K562 (cell line): ENCODE data around the gene TFCP2.

ENCODE experiments used
- CREB1 ChIP-seq, 2 experiments: sonication (generic) in 1 of 2; formaldehyde crosslinking in 1 of 2; IDR thresholded peaks; 2 replicates each; pipeline versions ENCODE4 v1.6.1 to v1.8.0; 2012 to 2022; ENCODE audit warnings: inconsistent platforms in 1 of 2, mild to moderate bottlenecking in 1 of 2, missing genetic modification reagents in 1 of 2, moderate library complexity in 1 of 2
- FOXA1 ChIP-seq: fragments of 450-650 bp; IDR thresholded peaks from 2 replicates; pipeline ENCODE4 v1.6.1; 2016; ENCODE audit warnings: mild to moderate bottlenecking, borderline replicate concordance
- KHSRP ChIP-seq: fragments of 450-650 bp; IDR thresholded peaks from 2 replicates; pipeline ENCODE4 v1.6.1; 2017
- MLLT1 ChIP-seq, 2 experiments: fragments of 450-650 bp; IDR thresholded peaks; 2 replicates each; pipeline ENCODE4 v1.6.1; 2016
- POLR2A ChIP-seq: fragments of 450-650 bp; conservative IDR thresholded peaks from 2 replicates; pipeline ENCODE4 v1.6.1; 2016
- RBBP5 ChIP-seq: fragments of 200-600 bp; sonication (generic); IDR thresholded peaks from 2 replicates; pipeline ENCODE4 v1.6.1; 2012; ENCODE audit warnings: borderline replicate concordance, mild to moderate bottlenecking, low read length, control low read depth, inconsistent platforms; ENCODE audit not compliant: insufficient read depth, poor library complexity, severe bottlenecking
- SETDB1 ChIP-seq: IDR thresholded peaks from one replicate; pipeline ENCODE4 v1.6.1; 2012; ENCODE audit warnings: low read length, control low read depth, inconsistent platforms
- SRF ChIP-seq, 2 experiments: fragments of 250-450, 450-650 bp in 1 of 2; sonication (Bioruptor Pico) in 1 of 2; sonication (generic) in 1 of 2; formaldehyde crosslinking; IDR thresholded peaks; 2 replicates each; pipeline versions ENCODE4 v1.5.0 to v1.5.1; 2020 to 2022; ENCODE audit warnings: mild to moderate bottlenecking in 1 of 2, missing genetic modification reagents in 1 of 2
- ZBTB33 ChIP-seq: sonication (generic); formaldehyde crosslinking; IDR thresholded peaks from 2 replicates; pipeline ENCODE4 v1.8.1; 2023; ENCODE audit warnings: mild to moderate bottlenecking, missing genetic modification reagents
- ZNF668 ChIP-seq: fragments of 250-450 bp; sonication (Bioruptor Pico); IDR thresholded peaks from 2 replicates; pipeline ENCODE4 v1.8.0; 2022; ENCODE audit warnings: mild to moderate bottlenecking, inconsistent platforms
- ZZZ3 ChIP-seq: fragments of 450-650 bp; IDR thresholded peaks from 2 replicates; pipeline ENCODE4 v1.6.1; 2016; ENCODE audit warnings: antibody characterized with exemption, mild to moderate bottlenecking, moderate library complexity
- TF ChIP-seq, protein P1 (sequence below), 2 experiments: fragments of 200-800 bp in 1 of 2; sonication (Bioruptor generic) in 1 of 2; sonication (generic) in 1 of 2; formaldehyde crosslinking in 1 of 2; IDR thresholded peaks in 1 of 2; conservative IDR thresholded peaks in 1 of 2; 2 replicates each; pipeline versions ENCODE4 v1.5.0 to v1.6.1; 2016 to 2020; ENCODE audit warnings: missing compliant biosample characterization in 1 of 2, missing genetic modification characterization in 1 of 2, missing genetic modification reagents in 1 of 2

DNA sequence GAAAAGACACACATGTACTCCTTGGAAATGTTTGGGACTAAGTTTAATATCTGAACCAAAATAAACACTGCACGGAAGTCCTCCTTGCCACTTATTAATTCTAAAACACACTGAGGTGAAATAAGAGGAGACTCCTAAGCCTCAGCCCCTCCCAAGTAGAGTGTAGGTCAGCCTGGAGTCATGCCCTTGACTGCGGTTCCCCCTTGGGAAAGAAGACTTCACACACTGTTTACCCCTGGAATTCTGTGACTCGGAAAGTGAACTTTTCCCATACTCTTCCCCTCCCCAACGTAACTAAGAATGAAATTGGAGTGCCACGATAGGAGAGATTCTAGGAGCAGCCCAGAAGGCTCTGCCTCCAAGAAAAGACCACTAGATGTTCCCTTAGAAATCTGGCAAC is 8.6 kb upstream of the TFCP2 start:
- TF ChIP-seq SETDB1 = no peak
- TF ChIP-seq ZBTB33 = no peak
- TF ChIP-seq SRF (CRISPR knock-in tag; IDR thresholded peaks at IDR 0.05) = no peak
- TF ChIP-seq RBBP5 = no peak
- TF ChIP-seq MLLT1 (IDR thresholded peaks at IDR 0.05) = no peak
- TF ChIP-seq FOXA1 = no peak
- no peak for TF ChIP-seq ZZZ3
- TF ChIP-seq, protein P1, sequence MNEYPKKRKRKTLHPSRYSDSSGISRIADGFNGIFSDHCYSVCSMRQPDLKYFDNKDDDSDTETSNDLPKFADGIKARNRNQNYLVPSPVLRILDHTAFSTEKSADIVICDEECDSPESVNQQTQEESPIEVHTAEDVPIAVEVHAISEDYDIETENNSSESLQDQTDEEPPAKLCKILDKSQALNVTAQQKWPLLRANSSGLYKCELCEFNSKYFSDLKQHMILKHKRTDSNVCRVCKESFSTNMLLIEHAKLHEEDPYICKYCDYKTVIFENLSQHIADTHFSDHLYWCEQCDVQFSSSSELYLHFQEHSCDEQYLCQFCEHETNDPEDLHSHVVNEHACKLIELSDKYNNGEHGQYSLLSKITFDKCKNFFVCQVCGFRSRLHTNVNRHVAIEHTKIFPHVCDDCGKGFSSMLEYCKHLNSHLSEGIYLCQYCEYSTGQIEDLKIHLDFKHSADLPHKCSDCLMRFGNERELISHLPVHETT (CRISPR knock-in tag; conservative IDR thresholded peaks at IDR 0.05 in 1 of 2, IDR thresholded peaks at IDR 0.05 in 1 of 2) = no peak
- no peak for TF ChIP-seq ZNF668 (CRISPR knock-in tag)
- TF ChIP-seq KHSRP = no peak
- no peak for TF ChIP-seq CREB1 (IDR thresholded peaks at IDR 0.05)
- no peak for TF ChIP-seq CREB1 (CRISPR knock-in tag; IDR thresholded peaks at IDR 0.05)
- TF ChIP-seq POLR2A = no peak
